ENCODE data around the gene BRWD1.

GRCh38 chr21:39137248-39138178 lies 175.9 kb downstream of the BRWD1 start:
- no peak for TF ChIP-seq YY1 (IDR thresholded peaks at IDR 0.05; ENCODE audit: insufficient read depth, insufficient read length)
- TF ChIP-seq ZNF274 (IDR thresholded peaks at IDR 0.05; ENCODE audit: low read depth, low read length) = no peak
- TF ChIP-seq SUZ12 (IDR thresholded peaks at IDR 0.05; ENCODE audit: extremely low read depth, insufficient read depth, insufficient read length) = no peak

Data from NT2/D1 (cell line).